HepG2 (cell line): ENCODE measurements around the gene KLC3. TPM values are rescaled to one million over a fixed set of nuclear protein-coding genes. Genes with fewer than 3 reads are reported as not detected.

Source experiments
- ATAC-seq: fragments of 200-7000 bp; cut with Tn5 transposase; 3 replicates; pipeline ENCODE4 v1.9.1; 2020; ENCODE audit warnings: mild to moderate bottlenecking, moderate library complexity
- BruUV-seq: library from RNA; stranded (reverse); fragments of 400-500 nt; replicated peaks from 2 replicates; lab custom pipeline; 2021; lab: Mats Ljungman, UMichigan
- CTCF ChIA-PET: fragments of 300-600 bp; formaldehyde crosslinking; extraction: SDS; loops from one replicate; lab custom pipeline; 2021; ENCODE audit warnings: low total read pairs, inconsistent platforms, low intra/inter-chr PET ratio; lab: Yijun Ruan, JAX
- POLR2A ChIA-PET: fragments of 350-600 bp; sonication (Branson Sonifier 250); formaldehyde crosslinking; loops from one replicate; lab custom pipeline; 2020; ENCODE audit warnings: antibody characterized with exemption, inconsistent platforms; lab: Yijun Ruan, JAX
- DNase-seq: peaks from one replicate; pipeline ENCODE4 v3.0.0-alpha.2; 2015; ENCODE audit warnings: low spot score
- FAIRE-seq: peaks from 3 replicates; lab custom pipeline; 2011; peaks lifted over from hg19 to GRCh38; lab: Jason Lieb, UNC
- H2AFZ ChIP-seq: one replicate; pipeline ENCODE4 v1.6.1; 2011; ENCODE audit warnings: low read length, inconsistent platforms
- H3K27ac ChIP-seq: fragments of 300-600 bp; 3 replicates; pipeline ENCODE4 v1.8.0; 2011; ENCODE audit warnings: mixed run types, mild to moderate bottlenecking, mixed read lengths, low read length, inconsistent platforms; ENCODE audit not compliant: insufficient read depth; ENCODE audit errors: extremely low read length
- H3K27me3 ChIP-seq, 2 experiments: fragments of 200-600 bp in 1 of 2; 2 replicates in 1 of 2; 3 replicates in 1 of 2; pipeline versions ENCODE4 v1.6.0 to v1.8.0; 2011; ENCODE audit warnings: low read length in 2 of 2, mild to moderate bottlenecking in 2 of 2, moderate library complexity in 2 of 2, inconsistent platforms in 1 of 2; ENCODE audit not compliant: insufficient read depth in 2 of 2, control insufficient read depth in 1 of 2
- H3K36me3 ChIP-seq, 2 experiments: fragments of 200-600 bp in 1 of 2; replicated peaks in 1 of 2; 2 replicates in 1 of 2; 3 replicates in 1 of 2; pipeline versions ENCODE4 v1.5.1 to v1.8.0; 2011; ENCODE audit warnings: low read length in 2 of 2, inconsistent platforms in 1 of 2; ENCODE audit not compliant: insufficient read depth in 2 of 2, control insufficient read depth in 1 of 2
- H3K4me1 ChIP-seq: 2 replicates; pipeline ENCODE4 v1.5.1; 2012; ENCODE audit warnings: low read length, inconsistent platforms; ENCODE audit not compliant: insufficient read depth
- H3K4me2 ChIP-seq: 2 replicates; pipeline ENCODE4 v1.6.0; 2011; ENCODE audit warnings: low read depth, low read length, inconsistent platforms
- H3K4me3 ChIP-seq, 3 experiments: fragments of 200-600 bp in 1 of 3; sonication (generic), shearing (Covaris generic) in 1 of 3; replicated peaks in 1 of 3; 2 replicates each; pipeline ENCODE4 v1.5.1; 2011 to 2016; ENCODE audit warnings: low read length in 3 of 3, inconsistent platforms in 2 of 3, low read depth in 2 of 3, mild to moderate bottlenecking in 2 of 3, control low read depth in 1 of 3, mixed read lengths in 1 of 3; ENCODE audit not compliant: insufficient read depth in 1 of 3
- H3K79me2 ChIP-seq: one replicate; pipeline ENCODE4 v1.6.1; 2011; ENCODE audit warnings: low read length, inconsistent platforms; ENCODE audit not compliant: insufficient read depth
- H3K9ac ChIP-seq: 2 replicates; pipeline ENCODE4 v1.6.0; 2011; ENCODE audit warnings: mild to moderate bottlenecking, low read depth, low read length, inconsistent platforms; ENCODE audit not compliant: insufficient read depth
- H3K9me3 ChIP-seq: 2 replicates; pipeline ENCODE4 v1.5.1; 2012; ENCODE audit warnings: mild to moderate bottlenecking, low read length
- H4K20me1 ChIP-seq: 2 replicates; pipeline ENCODE4 v1.6.0; 2011; ENCODE audit warnings: inconsistent platforms, mild to moderate bottlenecking, low read length, moderate library complexity; ENCODE audit not compliant: insufficient read depth
- CHD4 ChIP-seq: fragments of 200-600 bp; sonication (generic); IDR thresholded peaks from 2 replicates; pipeline ENCODE4 v1.7.0; 2017; ENCODE audit warnings: mild to moderate bottlenecking, low read length, borderline replicate concordance
- DNMT3B ChIP-seq: conservative IDR thresholded peaks from 2 replicates; pipeline ENCODE4 v1.6.1; 2016; ENCODE audit warnings: missing biosample characterization, control low read depth
- DPF2 ChIP-seq: sonication (generic); formaldehyde crosslinking; IDR thresholded peaks from 2 replicates; pipeline ENCODE4 v1.4.0; 2020; ENCODE audit warnings: mild to moderate bottlenecking, low read depth, missing genetic modification reagents, borderline replicate concordance
- EHMT2 ChIP-seq: fragments of 200-600 bp; sonication (generic); IDR thresholded peaks from 2 replicates; pipeline ENCODE4 v1.7.0; 2017; ENCODE audit warnings: antibody characterized with exemption, low read depth, low read length, borderline replicate concordance
- FOSL2 ChIP-seq: sonication (generic); formaldehyde crosslinking; IDR thresholded peaks from 2 replicates; pipeline ENCODE4 v1.4.0; 2020; ENCODE audit warnings: missing genetic modification reagents
- GPN1 ChIP-seq: sonication (generic); formaldehyde crosslinking; IDR thresholded peaks from 2 replicates; pipeline ENCODE4 v1.5.1; 2020; ENCODE audit warnings: missing genetic modification reagents, borderline replicate concordance
- HES4 ChIP-seq: sonication (generic); formaldehyde crosslinking; IDR thresholded peaks from 2 replicates; pipeline ENCODE4 v1.9.0; 2021; ENCODE audit warnings: mild to moderate bottlenecking, missing genetic modification reagents, borderline replicate concordance
- HOXD1 ChIP-seq: sonication (generic); formaldehyde crosslinking; IDR thresholded peaks from 2 replicates; pipeline ENCODE4 v1.5.0; 2020; ENCODE audit warnings: missing genetic modification reagents
- JUNB ChIP-seq: sonication (generic); formaldehyde crosslinking; IDR thresholded peaks from 2 replicates; pipeline ENCODE4 v1.8.0; 2022; ENCODE audit warnings: missing genetic modification reagents, mild to moderate bottlenecking, borderline replicate concordance
- KDM1A ChIP-seq: IDR thresholded peaks from 2 replicates; pipeline ENCODE4 v1.6.1; 2016; ENCODE audit warnings: missing compliant biosample characterization
- NAIF1 ChIP-seq: sonication (generic); formaldehyde crosslinking; IDR thresholded peaks from 2 replicates; pipeline ENCODE4 v1.5.0; 2020; ENCODE audit warnings: mild to moderate bottlenecking, missing genetic modification reagents, borderline replicate concordance
- U2AF1 ChIP-seq: fragments of 200-400 bp; formaldehyde crosslinking; optimal IDR thresholded peaks from 2 replicates; pipeline ENCODE3; 2017; ENCODE audit warnings: mild to moderate bottlenecking, low read depth, low read length
- ZFP37 ChIP-seq: sonication (generic); formaldehyde crosslinking; IDR thresholded peaks from 2 replicates; pipeline ENCODE4 v1.4.0; 2020; ENCODE audit warnings: missing genetic modification reagents, borderline replicate concordance
- ZMYM3 ChIP-seq: sonication (generic); formaldehyde crosslinking; IDR thresholded peaks from 2 replicates; pipeline ENCODE4 v1.5.1; 2020; ENCODE audit warnings: mild to moderate bottlenecking, missing genetic modification reagents
- ZNF121 ChIP-seq: sonication (generic); formaldehyde crosslinking; IDR thresholded peaks from 2 replicates; pipeline ENCODE4 v1.5.0; 2020; ENCODE audit warnings: mild to moderate bottlenecking, missing genetic modification reagents
- ZNF207 ChIP-seq: fragments of 450-650 bp; IDR thresholded peaks from 2 replicates; pipeline ENCODE4 v1.6.1; 2016; ENCODE audit warnings: antibody characterized with exemption, borderline replicate concordance
- ZNF256 ChIP-seq: sonication (generic); formaldehyde crosslinking; conservative IDR thresholded peaks from 2 replicates; pipeline ENCODE4 v1.4.0; 2020; ENCODE audit warnings: missing genetic modification reagents
- ZNF350 ChIP-seq: sonication (generic); formaldehyde crosslinking; IDR thresholded peaks from 2 replicates; pipeline ENCODE4 v1.4.0; 2020; ENCODE audit warnings: mild to moderate bottlenecking, low read depth, missing genetic modification reagents, borderline replicate concordance
- ZNF549 ChIP-seq: sonication (generic); formaldehyde crosslinking; IDR thresholded peaks from 2 replicates; pipeline ENCODE4 v1.5.0; 2020; ENCODE audit warnings: missing genetic modification reagents
- ZNF766 ChIP-seq: sonication (generic); formaldehyde crosslinking; IDR thresholded peaks from 2 replicates; pipeline ENCODE4 v1.5.0; 2020; ENCODE audit warnings: missing genetic modification reagents, borderline replicate concordance
- ZNF768 ChIP-seq: sonication (generic); formaldehyde crosslinking; IDR thresholded peaks from 2 replicates; pipeline ENCODE4 v1.4.0; 2020; ENCODE audit warnings: missing genetic modification reagents
- ZZZ3 ChIP-seq: sonication (generic); formaldehyde crosslinking; IDR thresholded peaks from 2 replicates; pipeline ENCODE4 v1.4.0; 2020; ENCODE audit warnings: missing genetic modification reagents, mild to moderate bottlenecking, borderline replicate concordance
- WGBS: methylation state at CpG from one replicate; pipeline ENCODE4 v1.1.6; 2017; ENCODE audit warnings: low lambda C conversion rate; 5-methylcytosine and 5-hydroxymethylcytosine counted together
- in situ Hi-C: cut with HindIII; loops from 2 replicates; pipeline ENCODE4 v1.10.0; 2017; ENCODE audit warnings: low pct_unique_long_range_greater_than_20kb; ENCODE audit not compliant: extremely low pct_ligation_motif_present
- intact Hi-C: fragments of 100-400 bp; cut with micrococcal nuclease; formaldehyde crosslinking; loops from one replicate; pipeline ENCODE4 v1.10.0; 2022; ENCODE audit not compliant: unreplicated experiment
- polyA plus RNA-seq, 8 experiments: library from polyadenylated mRNA; depleted of rRNA in 3 of 8; stranded (reverse) in 7 of 8; unstranded in 1 of 8; fragments of >200 nt; fragmentation: Illumina TruSeq in 4 of 8; extraction: Trizol in 4 of 8; gene quantifications; 2 replicates each; pipeline versions ENCODE4 v1.2.1 to v1.2.3, GENCODE V29; 2011 to 2016; ENCODE audit warnings: low read depth in 4 of 8, missing spikeins in 1 of 8, mixed read lengths in 1 of 8; ENCODE audit not compliant: insufficient read depth in 1 of 8
- total RNA-seq, 5 experiments: library from RNA; depleted of rRNA; stranded (reverse); fragments of >200 nt; fragmentation: Illumina TruSeq; extraction: Trizol; gene quantifications; 2 replicates each; pipeline ENCODE4 v1.2.3, GENCODE V29; 2016; ENCODE audit warnings: low read depth in 1 of 5
- TF ChIP-seq, protein P1 (sequence below): sonication (generic); formaldehyde crosslinking; IDR thresholded peaks from 2 replicates; pipeline ENCODE4 v1.5.0; 2020; ENCODE audit warnings: mild to moderate bottlenecking, missing genetic modification reagents

Gene KLC3
- total and polyA plus RNA-seq, 2 of the 13 experiments (the other 11 are each of a cell fraction or from before 2014, with no cell fraction given) = 0.13 TPM; not detected in 1

DNA sequence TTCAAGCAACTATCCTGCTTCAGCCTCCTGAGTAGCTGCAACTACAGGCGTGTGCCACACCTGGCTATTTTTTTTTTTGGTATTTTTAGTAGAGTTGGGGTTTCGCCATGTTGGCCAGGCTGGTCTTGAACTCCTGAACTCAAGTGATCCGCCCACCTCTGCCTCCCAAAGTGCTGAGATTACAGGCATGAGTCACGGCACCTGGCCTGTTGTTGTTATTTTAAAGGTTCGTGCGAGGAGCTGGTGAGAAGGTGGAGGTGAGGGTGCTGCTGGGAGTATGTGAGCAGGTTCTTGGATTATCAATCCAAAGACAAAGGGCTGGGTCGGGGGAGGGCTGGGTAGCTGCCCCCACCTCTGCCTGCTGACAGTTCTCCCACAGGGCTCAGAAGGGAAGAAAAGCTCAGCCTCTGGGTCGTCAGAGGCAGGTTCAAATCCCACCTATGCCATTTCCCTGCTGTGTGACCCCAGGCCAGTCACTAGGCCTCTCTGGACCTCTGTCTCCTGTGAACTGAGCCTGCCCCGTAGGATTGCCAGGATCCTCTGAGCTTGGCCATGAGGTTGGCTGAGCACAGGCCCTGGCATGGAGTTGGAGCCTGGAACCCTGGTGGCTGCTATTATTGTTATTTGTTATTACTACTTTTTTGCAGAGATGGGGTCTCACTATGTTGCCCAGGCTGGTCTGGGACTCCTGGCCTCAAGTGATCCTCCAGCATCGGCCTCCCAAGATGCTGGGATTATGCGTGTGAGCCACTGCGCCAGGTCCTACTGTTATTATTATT is 19.4 kb upstream of the KLC3 start:
- CTCF ChIA-PET = no interaction called here
- TF ChIP-seq CHD4 (no peak), NAIF1 (CRISPR knock-in tag) (no peak), ZNF549 (CRISPR knock-in tag) (no peak), ZFP37 (CRISPR knock-in tag) (no peak), KDM1A (CRISPR knock-in tag) (0 out of 2 replicates have a peak, but pooled peaks have one; percentile 42), HOXD1 (CRISPR knock-in tag) (no peak), GPN1 (CRISPR knock-in tag) (no peak), HES4 (CRISPR knock-in tag) (no peak), ZNF207 (no peak), ZMYM3 (CRISPR knock-in tag) (peak; percentile 77), ZNF121 (peak; percentile 94), DNMT3B (CRISPR knock-in tag) (no peak), ZZZ3 (CRISPR knock-in tag) (no peak), FOSL2 (CRISPR knock-in tag) (0 out of 2 replicates have a peak, but pooled peaks have one; percentile 13), DPF2 (CRISPR knock-in tag) (no peak), ZNF256 (CRISPR knock-in tag) (no peak), ZNF350 (CRISPR knock-in tag) (no peak), EHMT2 (no peak), JUNB (CRISPR knock-in tag) (no peak), ZNF768 (CRISPR knock-in tag) (peak; percentile 100), U2AF1 (no peak), ZNF766 (CRISPR knock-in tag) (no peak)
- TF ChIP-seq, protein P1, sequence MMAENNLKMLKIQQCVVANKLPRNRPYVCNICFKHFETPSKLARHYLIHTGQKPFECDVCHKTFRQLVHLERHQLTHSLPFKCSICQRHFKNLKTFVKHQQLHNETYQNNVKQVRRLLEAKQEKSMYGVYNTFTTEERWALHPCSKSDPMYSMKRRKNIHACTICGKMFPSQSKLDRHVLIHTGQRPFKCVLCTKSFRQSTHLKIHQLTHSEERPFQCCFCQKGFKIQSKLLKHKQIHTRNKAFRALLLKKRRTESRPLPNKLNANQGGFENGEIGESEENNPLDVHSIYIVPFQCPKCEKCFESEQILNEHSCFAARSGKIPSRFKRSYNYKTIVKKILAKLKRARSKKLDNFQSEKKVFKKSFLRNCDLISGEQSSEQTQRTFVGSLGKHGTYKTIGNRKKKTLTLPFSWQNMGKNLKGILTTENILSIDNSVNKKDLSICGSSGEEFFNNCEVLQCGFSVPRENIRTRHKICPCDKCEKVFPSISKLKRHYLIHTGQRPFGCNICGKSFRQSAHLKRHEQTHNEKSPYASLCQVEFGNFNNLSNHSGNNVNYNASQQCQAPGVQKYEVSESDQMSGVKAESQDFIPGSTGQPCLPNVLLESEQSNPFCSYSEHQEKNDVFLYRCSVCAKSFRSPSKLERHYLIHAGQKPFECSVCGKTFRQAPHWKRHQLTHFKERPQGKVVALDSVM = peak; percentile 29; the same call in 1 of the 2 replicates

More for the DNA sequence above, 19.4 kb upstream of the KLC3 start:
- Histone ChIP-seq H4K20me1 (no peaks in the 10 kb centered on the region), H3K9me3 (no peaks in the 10 kb centered on the region), H3K4me2 (no peak overlapping the region), H3K27ac (no peak overlapping the region), H3K27me3 (peaks cover 5 to 47% of the 10 kb centered on the region in 2 experiments; a peak in 4 of 5 replicates), H3K9ac (no peak overlapping the region), H3K36me3 (no peaks in the 10 kb centered on the region), H3K4me3 (no peak overlapping the region), H3K4me1 (peaks cover 32% of the 10 kb centered on the region), H2AFZ (no peak overlapping the region), H3K79me2 (no peaks in the 10 kb centered on the region)
- intact Hi-C loops = no loop called here
- DNase-seq (no peak), FAIRE-seq (no peak), ATAC-seq (no peak)
- WGBS = 32% methylated on average over 10 of the region's 12 CpGs
- in situ Hi-C loops = no loop called here
- POLR2A ChIA-PET = no interaction called here
- BruUV-seq = no TSS peak
